DOHH2 (cell line): ENCODE results near the gene CLASP2.

Source experiments
- CTCF ChIP-seq: fragments of 200-600 bp; sonication (generic); IDR thresholded peaks from one replicate; pipeline ENCODE4 v1.5.1; 2014; ENCODE audit warnings: antibody characterized with exemption, mild to moderate bottlenecking, low read depth, low read length; ENCODE audit not compliant: poor library complexity, severe bottlenecking
- EZH2phosphoT487 ChIP-seq: fragments of 200-600 bp; sonication (generic); IDR thresholded peaks from 2 replicates; pipeline ENCODE4 v1.6.1; 2017; ENCODE audit warnings: borderline replicate concordance, mild to moderate bottlenecking, antibody characterized with exemption, low read length, moderate library complexity, mixed read lengths

- TF ChIP-seq CTCF = no peak
- no peak for TF ChIP-seq EZH2phosphoT487
Measured at GRCh38 chr3:33646406-33646805, 71.6 kb downstream of the CLASP2 start.
